Right lobe of liver (tissue), 6 donors: ENCODE data around the gene LDLRAD1. TPM values are rescaled to one million over a fixed set of nuclear protein-coding genes. Genes with fewer than 3 reads are reported as not detected.
A peak's percentile ranks its signal among the peaks of the same experiment; 100 is the strongest.

ENCODE experiments used
- ATAC-seq, 4 donors: fragments of 200-7000 bp; cut with Tn5 transposase; one replicate each; pipeline ENCODE4 v1.9.1; 2020; ENCODE audit warnings: mild to moderate bottlenecking in 4 of 4, moderate library complexity in 4 of 4
- DNase-seq, 3 donors: peaks; one replicate each; pipeline ENCODE4 v3.0.0-alpha.2; 2020
- H3K27ac ChIP-seq, 3 donors: fragments of 200-600 bp; one replicate each; pipeline ENCODE4 v1.8.0; 2022
- H3K27me3 ChIP-seq, 2 donors: fragments of 200-600 bp; one replicate each; pipeline ENCODE4 v1.8.0; 2022
- H3K36me3 ChIP-seq, 4 donors: fragments of 200-600 bp; sonication (generic) in 1 of 4; one replicate each; pipeline versions ENCODE4 v1.5.1 to v1.8.0; 2017 to 2022; ENCODE audit warnings: control low read depth in 1 of 4
- H3K4me1 ChIP-seq, 4 donors: fragments of 200-600 bp; sonication (generic) in 1 of 4; one replicate each; pipeline versions ENCODE4 v1.5.1 to v1.8.0; 2017 to 2022; ENCODE audit warnings: control low read depth in 1 of 4
- H3K4me3 ChIP-seq, 3 donors: fragments of 200-600 bp; one replicate each; pipeline ENCODE4 v1.8.0; 2022
- H3K9me3 ChIP-seq, 4 donors: fragments of 200-600 bp; sonication (generic) in 1 of 4; one replicate each; pipeline versions ENCODE4 v1.5.1 to v1.8.0; 2017 to 2022; ENCODE audit warnings: control low read depth in 1 of 4
- POLR2A ChIP-seq: fragments of 450-650 bp; IDR thresholded peaks from one replicate; pipeline ENCODE4 v1.6.1; 2017; ENCODE audit warnings: antibody characterized with exemption, mild to moderate bottlenecking
- WGBS: methylation state at CpG from one replicate; pipeline ENCODE4 v1.1.6; 2018; ENCODE audit warnings: low coverage, low lambda C conversion rate; ENCODE audit not compliant: insufficient coverage; ENCODE audit errors: missing lambda C conversion rate; 5-methylcytosine and 5-hydroxymethylcytosine counted together
- intact Hi-C, 2 donors: fragments of 100-400 bp; cut with DNase I; formaldehyde crosslinking; loops; one replicate each; pipeline versions ENCODE4 v1.11.2 to v1.14.1; 2022
- total RNA-seq, 6 experiments: library from RNA; depleted of rRNA in 2 of 6; stranded (reverse); fragments of >200 nt in 2 of 6; fragmentation: NEBNext Ultra II Directional in 3 of 6; extraction: Animal tissue kit (Norgen Biotek cat#: 25700) in 3 of 6; gene quantifications; one replicate each; pipeline versions ENCODE4 v1.1.0 to v1.2.4, GENCODE V29; 2016 to 2023
- TF ChIP-seq, protein P1 (sequence below), 4 donors: fragments of 200-600 bp in 3 of 4; fragments of 450-650 bp in 1 of 4; IDR thresholded peaks; one replicate each; pipeline versions ENCODE4 v1.5.1 to v1.8.0; 2016 to 2022; ENCODE audit warnings: antibody characterized with exemption in 4 of 4, mild to moderate bottlenecking in 2 of 4
- donor health status: DM: no; HTN: yes; CAD: no.
- donor health status: DM: no; HTN: no; CAD: no.
- donor health status: DM: no; HTN: no; CAD: no.
- donor health status: DM: no; HTN: yes; CAD: no.
- donor health status: DM: no; HTN: yes; CAD: no.

LDLRAD1 gene
- total RNA-seq, 6 experiments from 2014 or later = 0.44 to 0.57 TPM; not detected in 4

DNA sequence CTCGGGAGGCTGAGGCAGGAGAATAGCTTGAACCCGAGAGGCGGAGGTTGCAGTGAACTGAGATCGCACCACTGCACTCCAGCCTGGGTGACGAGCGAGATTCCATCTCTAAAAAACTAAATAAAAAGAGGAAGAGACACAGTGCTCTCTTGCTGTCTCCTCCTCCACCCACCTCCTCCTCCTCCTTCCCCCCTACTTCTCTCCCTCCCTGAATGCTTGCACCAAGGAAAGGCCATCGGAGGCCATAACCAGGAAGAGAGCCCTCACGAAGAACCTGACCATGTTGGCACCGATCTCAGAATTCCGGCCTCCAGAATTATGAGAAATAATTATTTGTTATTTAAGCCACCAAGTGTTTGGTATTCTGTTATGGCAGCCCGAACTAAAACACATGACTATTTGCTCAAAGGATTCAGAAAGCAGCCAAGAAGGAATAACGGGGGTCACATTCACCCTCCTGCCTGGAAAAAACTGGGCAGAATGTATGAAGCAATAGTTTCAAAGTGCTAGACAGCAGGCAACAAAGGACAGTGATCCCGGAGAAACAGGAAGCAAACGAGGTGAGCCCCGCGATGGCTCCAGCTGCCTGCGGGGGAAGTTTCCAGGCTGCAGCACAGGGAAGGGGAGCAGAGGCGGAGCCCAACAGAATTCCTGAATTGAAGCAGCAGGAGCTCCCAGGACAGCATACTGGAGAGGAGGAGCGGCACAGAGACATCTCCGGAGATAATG lies 35.8 kb downstream of the LDLRAD1 start:
- Histone ChIP-seq H3K4me3 (peak overlapping the region; percentile 14 to 60 (median 52)), H3K9me3 (no peaks in the 10 kb centered on the region), H3K36me3 (no peaks in the 10 kb centered on the region), H3K27ac (peak overlapping the region; percentile 68 to 93 (median 74)), H3K4me1 (peaks cover 0 to 19% (median 8%) of the 10 kb centered on the region in 4 donors), H3K27me3 (no peaks in the 10 kb centered on the region)
- intact Hi-C loops = no loop called here
- DNase-seq (peak; percentile 67 to 72 (median 70)), ATAC-seq (peak; percentile 87 to 91 (median 89))
- whole genome bisulfite sequencing = 6% methylated on average over 12 of the region's 20 CpGs
- TF ChIP-seq POLR2A = peak; percentile 76
- TF ChIP-seq, protein P1, sequence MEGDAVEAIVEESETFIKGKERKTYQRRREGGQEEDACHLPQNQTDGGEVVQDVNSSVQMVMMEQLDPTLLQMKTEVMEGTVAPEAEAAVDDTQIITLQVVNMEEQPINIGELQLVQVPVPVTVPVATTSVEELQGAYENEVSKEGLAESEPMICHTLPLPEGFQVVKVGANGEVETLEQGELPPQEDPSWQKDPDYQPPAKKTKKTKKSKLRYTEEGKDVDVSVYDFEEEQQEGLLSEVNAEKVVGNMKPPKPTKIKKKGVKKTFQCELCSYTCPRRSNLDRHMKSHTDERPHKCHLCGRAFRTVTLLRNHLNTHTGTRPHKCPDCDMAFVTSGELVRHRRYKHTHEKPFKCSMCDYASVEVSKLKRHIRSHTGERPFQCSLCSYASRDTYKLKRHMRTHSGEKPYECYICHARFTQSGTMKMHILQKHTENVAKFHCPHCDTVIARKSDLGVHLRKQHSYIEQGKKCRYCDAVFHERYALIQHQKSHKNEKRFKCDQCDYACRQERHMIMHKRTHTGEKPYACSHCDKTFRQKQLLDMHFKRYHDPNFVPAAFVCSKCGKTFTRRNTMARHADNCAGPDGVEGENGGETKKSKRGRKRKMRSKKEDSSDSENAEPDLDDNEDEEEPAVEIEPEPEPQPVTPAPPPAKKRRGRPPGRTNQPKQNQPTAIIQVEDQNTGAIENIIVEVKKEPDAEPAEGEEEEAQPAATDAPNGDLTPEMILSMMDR (IDR thresholded peaks at IDR 0.05) = no peak

DNA sequence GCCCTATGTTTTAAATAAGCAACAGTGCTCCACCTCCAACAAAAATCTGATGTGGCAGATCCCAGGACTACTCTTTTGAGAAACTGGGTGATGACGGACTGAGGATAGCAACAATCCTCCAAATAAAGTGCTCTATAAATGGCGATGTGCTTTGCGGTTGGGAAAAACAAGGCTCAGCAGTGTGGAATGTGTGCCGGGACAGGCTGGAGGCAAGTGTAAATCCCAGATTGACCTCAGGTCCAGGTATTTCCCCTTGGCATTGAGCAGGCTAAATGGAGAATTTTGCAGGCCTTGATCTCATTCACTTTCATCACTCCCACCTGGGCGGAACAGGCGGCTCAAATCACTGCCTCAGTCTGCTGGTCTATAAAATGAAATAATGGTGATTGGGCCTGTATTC lies 36.8 kb downstream of the LDLRAD1 start:
- no peak overlapping the region for H3K4me3 ChIP-seq
- H3K4me1 ChIP-seq = peaks cover 0 to 19% (median 8%) of the 10 kb centered on the region in 4 donors
- H3K27me3 ChIP-seq = no peaks in the 10 kb centered on the region
- 60% methylated on average over 3 of the region's 6 CpGs for WGBS
- peak overlapping the region in 1 of 3 donors; percentile 93 for H3K27ac ChIP-seq
- TF ChIP-seq POLR2A = no peak
- TF ChIP-seq, protein P1 (IDR thresholded peaks at IDR 0.05) = no peak
- H3K9me3 ChIP-seq = no peaks in the 10 kb centered on the region
- peak; percentile 6 to 70 (median 34) for ATAC-seq
- peak in 1 of 3 donors; percentile 29 for DNase-seq
- intact Hi-C loops = no loop called here
- H3K36me3 ChIP-seq = no peaks in the 10 kb centered on the region

DNA sequence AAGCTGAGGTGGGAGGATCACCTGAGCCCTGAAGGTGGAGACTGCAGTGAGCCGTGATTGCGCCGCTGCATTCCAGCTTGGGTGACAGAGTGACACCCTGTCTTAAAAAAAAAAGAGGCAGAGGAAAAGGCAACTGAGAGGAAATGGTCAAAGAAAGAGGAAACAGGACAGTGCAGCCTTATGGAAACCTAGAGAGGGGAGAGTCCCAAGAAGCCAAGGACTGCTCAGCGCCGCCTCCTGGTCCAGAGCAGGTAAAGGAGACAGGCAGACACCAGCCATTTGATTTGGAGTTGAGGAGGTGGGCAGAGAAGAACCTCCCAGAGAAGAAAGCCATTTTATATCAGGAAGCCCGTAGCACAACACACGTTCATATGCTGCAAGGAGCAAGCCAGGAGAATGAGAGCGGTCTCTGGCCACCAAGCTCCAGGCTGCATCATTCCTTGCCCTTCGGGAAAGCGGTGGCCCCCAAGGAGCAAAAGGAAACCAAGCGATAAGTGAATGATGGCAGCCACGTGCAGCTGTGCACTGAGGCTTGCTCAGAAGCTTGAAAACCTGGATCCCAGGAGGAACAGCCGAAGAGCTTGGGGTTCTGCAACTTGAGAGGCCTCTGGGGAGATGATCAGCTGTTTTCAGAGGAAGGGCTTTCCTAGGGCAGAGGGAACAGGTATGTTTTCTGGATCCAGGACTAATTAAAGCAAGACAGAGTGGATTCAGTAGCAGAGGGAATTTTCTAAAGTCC lies 38.1 kb downstream of the LDLRAD1 start:
- Histone ChIP-seq H3K27me3 (no peaks in the 10 kb centered on the region), H3K4me3 (no peak overlapping the region), H3K27ac (no peak overlapping the region), H3K9me3 (no peaks in the 10 kb centered on the region), H3K4me1 (peaks cover 0 to 19% (median 8%) of the 10 kb centered on the region in 4 donors), H3K36me3 (no peaks in the 10 kb centered on the region)
- 84% methylated on average over 13 of the region's 13 CpGs for WGBS
- ATAC-seq (no peak), DNase-seq (no peak)
- TF ChIP-seq, protein P1 (IDR thresholded peaks at IDR 0.05) = no peak
- no peak for TF ChIP-seq POLR2A
- intact Hi-C loops = no loop called here

DNA sequence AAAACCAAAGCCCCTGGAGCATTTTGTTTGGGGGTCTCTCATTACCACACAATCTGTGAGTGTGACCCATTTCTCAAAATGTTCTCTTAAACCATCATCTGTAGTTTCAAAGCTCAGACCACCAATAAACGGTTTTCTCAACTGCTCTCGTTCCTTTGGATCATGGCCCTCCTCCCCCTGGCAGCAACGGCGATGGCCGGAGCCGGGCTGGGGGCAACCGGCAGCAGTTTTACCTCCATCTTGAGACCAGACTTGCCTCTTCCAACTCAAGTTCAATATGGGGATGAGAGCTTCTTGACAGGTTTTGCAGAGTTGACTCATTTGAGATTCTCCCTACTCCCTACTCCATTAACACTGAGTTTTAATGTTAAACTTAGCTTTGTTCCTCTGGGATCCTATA lies 42.1 kb downstream of the LDLRAD1 start:
- H3K4me3 ChIP-seq = no peak overlapping the region
- H3K4me1 ChIP-seq = peaks cover 0 to 3% (median 0%) of the 10 kb centered on the region in 4 donors
- DNase-seq (no peak), ATAC-seq (no peak)
- TF ChIP-seq, protein P1 (IDR thresholded peaks at IDR 0.05) = no peak
- no peak for TF ChIP-seq POLR2A
- intact Hi-C loops = no loop called here
- H3K36me3 ChIP-seq = peaks cover 0 to under 1% (median 0%) of the 10 kb centered on the region in 4 donors
- no peak overlapping the region for H3K27ac ChIP-seq
- no peaks in the 10 kb centered on the region for H3K9me3 ChIP-seq
- 96% methylated on average over 7 of the region's 7 CpGs for WGBS
- H3K27me3 ChIP-seq = no peaks in the 10 kb centered on the region
